Ishikawa (cell line): ENCODE data around the gene PKLR.

Experiments used
- CEBPB ChIP-seq: IDR thresholded peaks from 2 replicates; pipeline ENCODE4 v1.6.1; 2012
- CREB1 ChIP-seq: IDR thresholded peaks from 2 replicates; pipeline ENCODE4 v1.6.1; 2012; ENCODE audit warnings: low read depth
- EGR1 ChIP-seq: IDR thresholded peaks from 2 replicates; pipeline ENCODE4 v1.6.1; 2012
- EP300 ChIP-seq: IDR thresholded peaks from 2 replicates; pipeline ENCODE4 v1.6.1; 2012; ENCODE audit warnings: borderline replicate concordance
- FOXM1 ChIP-seq: IDR thresholded peaks from 2 replicates; pipeline ENCODE4 v1.6.1; 2012; ENCODE audit warnings: low read depth, borderline replicate concordance
- NFIC ChIP-seq: IDR thresholded peaks from 2 replicates; pipeline ENCODE4 v1.6.1; 2012
- RAD21 ChIP-seq: IDR thresholded peaks from 2 replicates; pipeline ENCODE4 v1.6.1; 2012; ENCODE audit warnings: low read depth
- TAF1 ChIP-seq: IDR thresholded peaks from 2 replicates; pipeline ENCODE4 v1.6.1; 2012; ENCODE audit warnings: low read depth, mild to moderate bottlenecking
- TCF12 ChIP-seq: IDR thresholded peaks from 2 replicates; pipeline ENCODE4 v1.6.1; 2012; ENCODE audit warnings: low read depth
- TEAD4 ChIP-seq: IDR thresholded peaks from 2 replicates; pipeline ENCODE4 v1.6.1; 2012
- YY1 ChIP-seq: IDR thresholded peaks from 2 replicates; pipeline ENCODE4 v1.6.1; 2012; ENCODE audit warnings: low read depth
- ZBTB7A ChIP-seq: IDR thresholded peaks from 2 replicates; pipeline ENCODE4 v1.6.1; 2012; ENCODE audit warnings: low read depth
- TF ChIP-seq, protein P1 (sequence below): IDR thresholded peaks from 2 replicates; pipeline ENCODE4 v1.6.1; 2012
- TF ChIP-seq, protein P2 (sequence below): IDR thresholded peaks from 2 replicates; pipeline ENCODE4 v1.6.1; 2012; ENCODE audit warnings: low read depth, mild to moderate bottlenecking
- TF ChIP-seq, protein P3 (sequence below): IDR thresholded peaks from 2 replicates; pipeline ENCODE4 v1.6.1; 2012

The PKLR gene

DNA sequence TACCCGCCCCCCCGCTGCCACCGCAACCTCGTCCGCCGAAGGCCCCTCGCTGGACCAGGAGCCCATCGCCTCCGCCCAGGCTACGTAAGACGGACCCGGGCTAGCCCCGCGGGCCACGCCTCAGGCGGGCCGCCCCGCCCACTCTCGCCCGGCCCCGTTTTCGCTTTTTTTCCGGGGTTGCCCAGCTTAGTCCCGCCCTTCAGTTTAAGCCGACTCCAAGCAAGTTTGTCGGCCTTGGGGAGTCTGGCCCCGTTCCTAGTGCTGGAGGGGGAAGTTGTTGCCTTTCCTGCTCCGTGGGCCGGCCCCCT lies 22.4 kb upstream of the PKLR start:
- no peak for TF ChIP-seq TEAD4
- TF ChIP-seq EGR1, result peak; percentile 19; the same call in 1 of the 2 replicates
- TF ChIP-seq, protein P1, sequence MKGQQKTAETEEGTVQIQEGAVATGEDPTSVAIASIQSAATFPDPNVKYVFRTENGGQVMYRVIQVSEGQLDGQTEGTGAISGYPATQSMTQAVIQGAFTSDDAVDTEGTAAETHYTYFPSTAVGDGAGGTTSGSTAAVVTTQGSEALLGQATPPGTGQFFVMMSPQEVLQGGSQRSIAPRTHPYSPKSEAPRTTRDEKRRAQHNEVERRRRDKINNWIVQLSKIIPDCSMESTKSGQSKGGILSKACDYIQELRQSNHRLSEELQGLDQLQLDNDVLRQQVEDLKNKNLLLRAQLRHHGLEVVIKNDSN, result 0 out of 2 replicates have a peak, but pooled peaks have one; percentile 7
- TF ChIP-seq, protein P2, sequence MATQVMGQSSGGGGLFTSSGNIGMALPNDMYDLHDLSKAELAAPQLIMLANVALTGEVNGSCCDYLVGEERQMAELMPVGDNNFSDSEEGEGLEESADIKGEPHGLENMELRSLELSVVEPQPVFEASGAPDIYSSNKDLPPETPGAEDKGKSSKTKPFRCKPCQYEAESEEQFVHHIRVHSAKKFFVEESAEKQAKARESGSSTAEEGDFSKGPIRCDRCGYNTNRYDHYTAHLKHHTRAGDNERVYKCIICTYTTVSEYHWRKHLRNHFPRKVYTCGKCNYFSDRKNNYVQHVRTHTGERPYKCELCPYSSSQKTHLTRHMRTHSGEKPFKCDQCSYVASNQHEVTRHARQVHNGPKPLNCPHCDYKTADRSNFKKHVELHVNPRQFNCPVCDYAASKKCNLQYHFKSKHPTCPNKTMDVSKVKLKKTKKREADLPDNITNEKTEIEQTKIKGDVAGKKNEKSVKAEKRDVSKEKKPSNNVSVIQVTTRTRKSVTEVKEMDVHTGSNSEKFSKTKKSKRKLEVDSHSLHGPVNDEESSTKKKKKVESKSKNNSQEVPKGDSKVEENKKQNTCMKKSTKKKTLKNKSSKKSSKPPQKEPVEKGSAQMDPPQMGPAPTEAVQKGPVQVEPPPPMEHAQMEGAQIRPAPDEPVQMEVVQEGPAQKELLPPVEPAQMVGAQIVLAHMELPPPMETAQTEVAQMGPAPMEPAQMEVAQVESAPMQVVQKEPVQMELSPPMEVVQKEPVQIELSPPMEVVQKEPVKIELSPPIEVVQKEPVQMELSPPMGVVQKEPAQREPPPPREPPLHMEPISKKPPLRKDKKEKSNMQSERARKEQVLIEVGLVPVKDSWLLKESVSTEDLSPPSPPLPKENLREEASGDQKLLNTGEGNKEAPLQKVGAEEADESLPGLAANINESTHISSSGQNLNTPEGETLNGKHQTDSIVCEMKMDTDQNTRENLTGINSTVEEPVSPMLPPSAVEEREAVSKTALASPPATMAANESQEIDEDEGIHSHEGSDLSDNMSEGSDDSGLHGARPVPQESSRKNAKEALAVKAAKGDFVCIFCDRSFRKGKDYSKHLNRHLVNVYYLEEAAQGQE, result no peak
- no peak for TF ChIP-seq TCF12
- no peak for TF ChIP-seq EP300
- peak; percentile 61 for TF ChIP-seq ZBTB7A
- TF ChIP-seq, protein P3, sequence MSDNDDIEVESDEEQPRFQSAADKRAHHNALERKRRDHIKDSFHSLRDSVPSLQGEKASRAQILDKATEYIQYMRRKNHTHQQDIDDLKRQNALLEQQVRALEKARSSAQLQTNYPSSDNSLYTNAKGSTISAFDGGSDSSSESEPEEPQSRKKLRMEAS, result no peak; the same call in 1 of the 2 replicates
- no peak for TF ChIP-seq YY1
- TF ChIP-seq FOXM1, result no peak
- no peak for TF ChIP-seq RAD21

DNA sequence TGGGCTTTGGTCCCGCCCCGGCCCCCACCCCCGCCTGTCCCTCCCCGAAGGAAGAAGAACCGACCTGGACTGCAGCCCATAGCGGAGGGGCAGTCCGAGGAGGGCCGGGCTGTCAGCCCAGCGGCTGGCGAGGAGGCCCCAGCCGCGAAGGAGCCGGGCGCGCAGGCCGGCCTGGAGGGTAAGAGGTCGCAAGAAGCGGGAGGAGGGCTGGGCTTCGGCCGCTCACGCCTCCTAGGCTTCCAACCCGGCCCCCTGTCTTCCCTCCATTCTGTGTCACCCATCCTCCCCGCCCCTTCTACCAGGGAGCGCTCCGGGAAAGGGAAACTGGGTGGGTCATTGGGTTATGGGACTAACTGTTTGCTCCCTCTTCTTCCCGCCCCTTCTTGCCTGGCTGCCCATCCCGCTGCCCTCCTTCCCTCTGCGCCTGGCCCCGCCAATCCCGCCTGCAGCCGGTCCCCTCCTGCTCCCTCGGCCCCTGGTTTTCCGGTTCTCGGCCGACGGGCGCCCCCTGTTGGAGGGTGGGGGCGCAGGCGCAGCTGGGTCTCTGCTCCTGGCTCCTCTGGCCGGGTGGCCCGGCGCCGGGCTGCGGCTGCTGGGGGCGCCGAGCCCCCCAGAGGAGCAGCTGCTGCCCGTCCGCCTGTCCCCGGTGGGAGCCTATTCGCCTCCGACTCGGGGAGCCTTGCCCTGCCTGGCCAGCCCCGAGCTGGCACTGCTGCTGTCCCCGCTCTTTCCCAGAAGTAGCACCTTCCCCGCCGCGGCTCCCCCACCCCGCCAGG lies 21.9 kb upstream of the PKLR start:
- TF ChIP-seq ZBTB7A, result 0 out of 2 replicates have a peak, but pooled peaks have one; percentile 60
- no peak for TF ChIP-seq CREB1
- TF ChIP-seq EGR1, result no peak
- no peak for TF ChIP-seq NFIC
- no peak for TF ChIP-seq CEBPB
- TF ChIP-seq FOXM1, result no peak
- TF ChIP-seq EP300, result no peak
- no peak; the same call in 1 of the 2 replicates for TF ChIP-seq YY1
- TF ChIP-seq, protein P1, result 0 out of 2 replicates have a peak, but pooled peaks have one; percentile 6
- no peak for TF ChIP-seq TEAD4
- peak; percentile 34; the same call in 1 of the 2 replicates for TF ChIP-seq TAF1
- TF ChIP-seq, protein P2, result no peak
- TF ChIP-seq, protein P3, result peak; percentile 49; the same call in 1 of the 2 replicates
- TF ChIP-seq TCF12, result 0 out of 2 replicates have a peak, but pooled peaks have one; percentile 17
- peak; percentile 75 for TF ChIP-seq RAD21

DNA sequence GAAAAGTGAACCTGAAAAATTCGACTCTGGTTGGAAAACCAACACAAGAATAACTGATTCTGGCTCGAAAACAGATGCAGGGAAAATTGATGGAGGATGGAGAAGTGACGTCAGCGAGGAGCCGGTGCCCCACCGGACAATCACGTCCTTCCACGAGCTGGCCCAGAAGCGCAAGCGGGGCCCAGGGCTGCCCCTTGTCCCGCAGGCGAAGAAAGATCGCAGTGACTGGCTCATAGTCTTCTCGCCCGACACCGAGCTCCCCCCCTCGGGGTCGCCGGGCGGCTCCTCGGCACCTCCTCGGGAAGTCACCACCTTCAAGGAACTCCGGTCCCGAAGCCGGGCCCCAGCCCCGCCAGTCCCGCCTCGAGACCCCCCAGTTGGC lies 21.3 kb upstream of the PKLR start:
- TF ChIP-seq ZBTB7A (no peak), NFIC (no peak)

DNA sequence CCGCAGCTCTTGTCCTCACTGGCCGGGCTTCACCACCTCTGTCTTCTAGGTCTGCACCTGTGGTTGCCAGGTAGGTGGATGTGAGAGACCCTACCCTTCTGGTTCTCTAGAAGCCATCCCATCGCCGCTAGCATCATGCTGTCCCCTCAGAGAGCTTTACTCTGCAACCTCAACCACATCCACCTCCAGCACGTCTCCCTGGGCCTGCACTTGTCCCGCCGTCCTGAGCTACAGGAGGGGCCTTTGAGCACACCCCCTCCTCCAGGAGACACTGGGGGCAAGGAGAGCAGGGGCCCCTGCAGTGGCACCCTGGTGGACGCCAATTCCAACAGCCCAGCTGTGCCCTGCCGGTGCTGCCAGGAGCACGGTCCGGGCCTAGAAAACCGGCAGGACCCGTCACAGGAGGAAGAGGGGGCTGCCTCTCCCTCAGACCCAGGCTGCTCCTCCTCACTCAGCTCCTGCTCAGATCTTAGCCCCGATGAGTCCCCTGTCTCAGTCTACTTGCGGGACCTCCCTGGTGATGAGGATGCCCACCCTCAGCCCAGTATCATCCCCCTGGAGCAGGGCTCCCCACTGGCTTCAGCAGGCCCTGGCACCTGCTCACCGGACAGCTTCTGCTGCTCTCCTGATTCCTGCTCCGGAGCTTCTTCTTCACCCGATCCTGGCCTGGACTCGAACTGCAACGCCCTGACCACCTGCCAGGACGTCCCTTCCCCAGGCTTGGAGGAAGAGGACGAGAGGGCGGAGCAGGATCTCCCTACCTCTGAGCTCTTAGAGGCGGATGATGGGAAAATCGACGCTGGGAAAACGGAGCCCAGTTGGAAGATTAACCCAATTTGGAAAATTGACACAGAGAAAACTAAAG lies 20.6 kb upstream of the PKLR start:
- TF ChIP-seq YY1, result no peak

DNA sequence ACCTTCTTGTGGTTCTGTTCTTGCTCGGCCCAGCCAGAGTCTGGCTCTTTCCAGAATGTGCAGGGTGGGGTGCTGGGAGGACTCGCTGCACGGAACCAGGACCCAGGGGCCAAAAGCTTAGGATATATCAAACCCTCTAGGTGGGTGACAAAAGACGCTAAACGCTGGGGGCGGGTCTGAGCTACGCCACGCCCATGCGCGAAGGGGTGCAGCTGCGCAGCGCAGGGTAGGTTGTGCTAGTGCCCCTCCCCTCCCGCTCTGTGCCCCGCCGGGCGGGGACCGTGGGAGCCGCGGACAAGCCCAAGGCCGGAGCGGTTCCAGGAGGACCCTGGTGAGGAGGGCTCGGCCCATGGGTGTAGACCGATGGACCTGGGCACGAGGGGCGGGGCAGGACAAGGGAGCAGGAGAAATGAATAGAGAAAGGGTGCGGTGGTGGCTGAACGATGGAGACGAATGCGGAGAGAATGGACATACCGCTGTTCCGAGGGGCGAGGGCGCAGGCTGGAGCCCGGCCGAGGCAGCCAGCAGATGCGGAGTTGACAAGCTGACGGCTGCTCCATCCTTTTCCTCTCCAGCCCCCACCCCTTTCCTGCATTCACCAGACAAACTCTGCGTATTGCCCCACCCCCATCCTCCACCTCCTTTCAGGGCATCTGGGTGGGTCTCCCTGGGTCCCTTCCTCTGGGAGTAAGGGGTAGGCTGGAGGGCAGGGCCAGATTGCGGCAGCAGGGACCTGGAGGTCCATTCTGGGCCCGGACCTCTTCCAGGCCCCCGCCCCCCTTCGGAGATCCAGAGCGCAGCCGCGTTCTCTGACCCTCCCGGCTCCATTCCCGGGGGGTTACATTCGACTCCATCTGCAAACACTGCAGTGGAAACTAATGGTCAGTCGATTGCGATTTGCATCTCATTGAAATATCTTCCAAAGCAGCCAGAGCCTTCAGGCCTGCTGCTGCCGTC lies 19.7 kb upstream of the PKLR start, which contains the start of gene RUSC1:
Gene RUSC1, plus strand, starts transcription at position 234 of the 957 bp plus-strand sequence. CDS start 880 bp downstream, outside the sequence.
- TF ChIP-seq, protein P3, result no peak
- TF ChIP-seq CREB1 (no peak), TAF1 (no peak), ZBTB7A (no peak), FOXM1 (no peak), EP300 (no peak), CEBPB (no peak), EGR1 (no peak), NFIC (no peak)
- TF ChIP-seq, protein P1, result no peak
